ENCODE results near the gene KCNQ1. TPM values are rescaled to one million over a fixed set of nuclear protein-coding genes. Genes with fewer than 3 reads are reported as not detected.

Gene KCNQ1
- total and polyA plus RNA-seq, 2 of the 13 experiments (the other 11 are each of a cell fraction or from before 2014, with no cell fraction given), result 0.02 to 0.08 TPM

DNA sequence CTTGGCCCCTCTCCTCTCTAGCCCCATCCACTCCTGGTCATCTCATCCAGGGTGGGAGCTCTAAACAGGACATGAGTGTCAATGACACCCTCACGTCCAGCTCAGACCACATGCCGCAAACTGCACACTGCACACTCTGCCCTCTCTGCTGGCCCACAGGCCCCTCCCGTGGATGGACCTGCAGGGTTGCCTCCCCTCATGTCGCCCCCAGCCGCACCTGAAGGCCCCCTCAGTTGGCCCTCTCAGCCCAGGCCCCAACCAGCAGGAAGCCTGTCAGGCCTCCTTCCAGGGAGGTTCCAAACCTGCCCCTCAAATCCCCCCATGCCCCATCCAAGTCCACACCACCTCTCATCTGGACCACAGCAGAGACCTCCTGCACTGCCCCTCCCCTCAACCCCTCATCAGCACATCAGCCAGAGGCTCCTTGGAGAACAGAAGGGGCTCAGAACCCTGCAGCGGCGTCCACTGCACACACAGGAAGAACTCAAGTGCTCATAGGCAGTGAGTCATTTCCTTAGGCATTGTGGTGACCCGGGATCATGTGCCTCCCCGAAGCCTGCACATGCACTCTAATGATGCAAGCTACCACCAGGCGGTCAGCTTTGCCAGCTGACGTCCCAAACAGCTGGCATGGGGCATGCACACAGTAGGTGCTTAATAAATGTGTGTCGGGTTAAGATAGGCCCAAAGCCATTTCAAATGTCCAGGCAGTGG, 453.7 kb downstream of the KCNQ1 start:
- FAIRE-seq (no peak), ATAC-seq (no peak), DNase-seq (ENCODE audit: low spot score) (peak; percentile 17)
- no peaks in the 10 kb centered on the region for H4K20me1 ChIP-seq (ENCODE audit: insufficient read depth, low read length)
- 50% methylated on average over 10 of the region's 12 CpGs for WGBS (ENCODE audit: low lambda C conversion rate)
- in situ Hi-C loops (cut with HindIII; ENCODE audit: extremely low pct_ligation_motif_present, low pct_unique_long_range_greater_than_20kb), result loop anchor here (5.0 kb wide), 2 partner anchors 206 to 466 kb away; no protein-coding TSS in a partner anchor
- no peaks in the 10 kb centered on the region for H3K9me3 ChIP-seq (ENCODE audit: low read length)
- peaks cover 0 to 8% of the 10 kb centered on the region in 2 experiments; a peak in 4 of 5 replicates for H3K27me3 ChIP-seq (ENCODE audit: control insufficient read depth in 1 of 2, insufficient read depth in 2 of 2, low read length in 2 of 2)
- no peak overlapping the region for H3K27ac ChIP-seq (ENCODE audit: extremely low read length, insufficient read depth, low read length)
- H3K4me2 ChIP-seq (ENCODE audit: low read depth, low read length), result no peak overlapping the region
- H3K36me3 ChIP-seq (replicated peaks in 1 of 2; ENCODE audit: control insufficient read depth in 1 of 2, insufficient read depth in 2 of 2, low read length in 2 of 2), result no peaks in the 10 kb centered on the region
- TF ChIP-seq HIVEP1 (CRISPR knock-in tag; IDR thresholded peaks at IDR 0.05) (no peak), RARA (CRISPR knock-in tag; IDR thresholded peaks at IDR 0.05) (0 out of 2 replicates have a peak, but pooled peaks have one; percentile 14), ZKSCAN8 (CRISPR knock-in tag; IDR thresholded peaks at IDR 0.05; ENCODE audit: borderline replicate concordance) (peak; percentile 75), ETV5 (CRISPR knock-in tag; IDR thresholded peaks at IDR 0.05; ENCODE audit: borderline replicate concordance) (peak; percentile 31; the same call in 1 of the 2 replicates), BHLHE40 (IDR thresholded peaks at IDR 0.05; ENCODE audit: low read length) (peak; percentile 64; the same call in 1 of the 2 replicates), PHF5A (CRISPR knock-in tag; IDR thresholded peaks at IDR 0.05; ENCODE audit: low read depth, unreplicated experiment) (no peak), ZNF367 (CRISPR knock-in tag; IDR thresholded peaks at IDR 0.05; ENCODE audit: borderline replicate concordance) (no peak), FOSL2 (CRISPR knock-in tag; IDR thresholded peaks at IDR 0.05) (peak; percentile 83)
- TF ChIP-seq, protein P1, sequence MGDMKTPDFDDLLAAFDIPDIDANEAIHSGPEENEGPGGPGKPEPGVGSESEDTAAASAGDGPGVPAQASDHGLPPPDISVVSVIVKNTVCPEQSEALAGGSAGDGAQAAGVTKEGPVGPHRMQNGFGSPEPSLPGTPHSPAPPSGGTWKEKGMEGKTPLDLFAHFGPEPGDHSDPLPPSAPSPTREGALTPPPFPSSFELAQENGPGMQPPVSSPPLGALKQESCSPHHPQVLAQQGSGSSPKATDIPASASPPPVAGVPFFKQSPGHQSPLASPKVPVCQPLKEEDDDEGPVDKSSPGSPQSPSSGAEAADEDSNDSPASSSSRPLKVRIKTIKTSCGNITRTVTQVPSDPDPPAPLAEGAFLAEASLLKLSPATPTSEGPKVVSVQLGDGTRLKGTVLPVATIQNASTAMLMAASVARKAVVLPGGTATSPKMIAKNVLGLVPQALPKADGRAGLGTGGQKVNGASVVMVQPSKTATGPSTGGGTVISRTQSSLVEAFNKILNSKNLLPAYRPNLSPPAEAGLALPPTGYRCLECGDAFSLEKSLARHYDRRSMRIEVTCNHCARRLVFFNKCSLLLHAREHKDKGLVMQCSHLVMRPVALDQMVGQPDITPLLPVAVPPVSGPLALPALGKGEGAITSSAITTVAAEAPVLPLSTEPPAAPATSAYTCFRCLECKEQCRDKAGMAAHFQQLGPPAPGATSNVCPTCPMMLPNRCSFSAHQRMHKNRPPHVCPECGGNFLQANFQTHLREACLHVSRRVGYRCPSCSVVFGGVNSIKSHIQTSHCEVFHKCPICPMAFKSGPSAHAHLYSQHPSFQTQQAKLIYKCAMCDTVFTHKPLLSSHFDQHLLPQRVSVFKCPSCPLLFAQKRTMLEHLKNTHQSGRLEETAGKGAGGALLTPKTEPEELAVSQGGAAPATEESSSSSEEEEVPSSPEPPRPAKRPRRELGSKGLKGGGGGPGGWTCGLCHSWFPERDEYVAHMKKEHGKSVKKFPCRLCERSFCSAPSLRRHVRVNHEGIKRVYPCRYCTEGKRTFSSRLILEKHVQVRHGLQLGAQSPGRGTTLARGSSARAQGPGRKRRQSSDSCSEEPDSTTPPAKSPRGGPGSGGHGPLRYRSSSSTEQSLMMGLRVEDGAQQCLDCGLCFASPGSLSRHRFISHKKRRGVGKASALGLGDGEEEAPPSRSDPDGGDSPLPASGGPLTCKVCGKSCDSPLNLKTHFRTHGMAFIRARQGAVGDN (CRISPR knock-in tag; IDR thresholded peaks at IDR 0.05), result peak; percentile 28; the same call in 1 of the 2 replicates
- TF ChIP-seq, protein P2, sequence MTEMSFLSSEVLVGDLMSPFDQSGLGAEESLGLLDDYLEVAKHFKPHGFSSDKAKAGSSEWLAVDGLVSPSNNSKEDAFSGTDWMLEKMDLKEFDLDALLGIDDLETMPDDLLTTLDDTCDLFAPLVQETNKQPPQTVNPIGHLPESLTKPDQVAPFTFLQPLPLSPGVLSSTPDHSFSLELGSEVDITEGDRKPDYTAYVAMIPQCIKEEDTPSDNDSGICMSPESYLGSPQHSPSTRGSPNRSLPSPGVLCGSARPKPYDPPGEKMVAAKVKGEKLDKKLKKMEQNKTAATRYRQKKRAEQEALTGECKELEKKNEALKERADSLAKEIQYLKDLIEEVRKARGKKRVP (CRISPR knock-in tag; IDR thresholded peaks at IDR 0.05), result peak in 1 of 2 experiments; percentile 62; a peak in 1 of 4 replicates
- TF ChIP-seq, protein P3, sequence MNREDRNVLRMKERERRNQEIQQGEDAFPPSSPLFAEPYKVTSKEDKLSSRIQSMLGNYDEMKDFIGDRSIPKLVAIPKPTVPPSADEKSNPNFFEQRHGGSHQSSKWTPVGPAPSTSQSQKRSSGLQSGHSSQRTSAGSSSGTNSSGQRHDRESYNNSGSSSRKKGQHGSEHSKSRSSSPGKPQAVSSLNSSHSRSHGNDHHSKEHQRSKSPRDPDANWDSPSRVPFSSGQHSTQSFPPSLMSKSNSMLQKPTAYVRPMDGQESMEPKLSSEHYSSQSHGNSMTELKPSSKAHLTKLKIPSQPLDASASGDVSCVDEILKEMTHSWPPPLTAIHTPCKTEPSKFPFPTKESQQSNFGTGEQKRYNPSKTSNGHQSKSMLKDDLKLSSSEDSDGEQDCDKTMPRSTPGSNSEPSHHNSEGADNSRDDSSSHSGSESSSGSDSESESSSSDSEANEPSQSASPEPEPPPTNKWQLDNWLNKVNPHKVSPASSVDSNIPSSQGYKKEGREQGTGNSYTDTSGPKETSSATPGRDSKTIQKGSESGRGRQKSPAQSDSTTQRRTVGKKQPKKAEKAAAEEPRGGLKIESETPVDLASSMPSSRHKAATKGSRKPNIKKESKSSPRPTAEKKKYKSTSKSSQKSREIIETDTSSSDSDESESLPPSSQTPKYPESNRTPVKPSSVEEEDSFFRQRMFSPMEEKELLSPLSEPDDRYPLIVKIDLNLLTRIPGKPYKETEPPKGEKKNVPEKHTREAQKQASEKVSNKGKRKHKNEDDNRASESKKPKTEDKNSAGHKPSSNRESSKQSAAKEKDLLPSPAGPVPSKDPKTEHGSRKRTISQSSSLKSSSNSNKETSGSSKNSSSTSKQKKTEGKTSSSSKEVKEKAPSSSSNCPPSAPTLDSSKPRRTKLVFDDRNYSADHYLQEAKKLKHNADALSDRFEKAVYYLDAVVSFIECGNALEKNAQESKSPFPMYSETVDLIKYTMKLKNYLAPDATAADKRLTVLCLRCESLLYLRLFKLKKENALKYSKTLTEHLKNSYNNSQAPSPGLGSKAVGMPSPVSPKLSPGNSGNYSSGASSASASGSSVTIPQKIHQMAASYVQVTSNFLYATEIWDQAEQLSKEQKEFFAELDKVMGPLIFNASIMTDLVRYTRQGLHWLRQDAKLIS (CRISPR knock-in tag; IDR thresholded peaks at IDR 0.05), result no peak
- H3K4me1 ChIP-seq (ENCODE audit: insufficient read depth, low read length), result peaks cover 13% of the 10 kb centered on the region
- POLR2A ChIA-PET, result no interaction called here
- peaks cover under 1% of the 10 kb centered on the region for H3K79me2 ChIP-seq (ENCODE audit: insufficient read depth, low read length)
- H3K4me3 ChIP-seq (replicated peaks in 1 of 3; ENCODE audit: insufficient read depth in 1 of 3, low read depth in 2 of 3, low read length in 3 of 3), result no peak overlapping the region
- intact Hi-C loops (cut with micrococcal nuclease; ENCODE audit: unreplicated experiment), result no loop called here
- BruUV-seq (replicated peaks), result no TSS peak
- H3K9ac ChIP-seq (ENCODE audit: insufficient read depth, low read depth, low read length), result no peak overlapping the region
- no peak overlapping the region for H2AFZ ChIP-seq (ENCODE audit: low read length)
- CTCF ChIA-PET (ENCODE audit: low intra/inter-chr PET ratio, low total read pairs), result no interaction called here

All from HepG2 (cell line).